CD4-positive, alpha-beta T cell treated with Interleukin-15 for 1 hour (primary cell): ENCODE data around the gene NTN1.

Experiments
- DNase-seq: peaks from one replicate; pipeline ENCODE4 v3.0.0-alpha.2; 2020

NTN1 gene

GRCh38 chr17:9169116-9169515, 147.8 kb downstream of the NTN1 start:
- DNase-seq = no peak

DNA sequence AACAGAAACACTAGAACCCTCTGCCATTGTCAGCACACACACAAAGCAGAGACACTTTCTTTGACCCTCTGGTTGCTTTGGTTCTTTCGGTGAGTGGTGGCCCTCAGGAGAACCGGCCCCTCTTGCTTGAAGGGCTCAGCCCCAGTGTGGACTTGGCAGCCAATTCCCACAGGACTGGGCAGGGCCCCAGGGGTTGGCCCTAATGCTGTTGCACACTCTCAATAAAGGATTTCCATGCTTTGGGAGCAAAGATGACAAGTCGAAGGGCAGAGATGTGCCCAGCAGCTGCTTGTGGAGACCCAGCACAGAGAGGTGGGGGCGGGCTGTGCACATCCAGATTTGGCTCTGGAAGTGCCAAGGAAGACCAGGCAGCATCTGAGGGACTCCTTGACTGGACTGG, 149.0 kb downstream of the NTN1 start:
- no peak for DNase-seq

GRCh38 chr17:9170853-9171252, 149.5 kb downstream of the NTN1 start:
- no peak for DNase-seq

GRCh38 chr17:9173386-9173983, 152.2 kb downstream of the NTN1 start:
- DNase-seq = no peak

DNA sequence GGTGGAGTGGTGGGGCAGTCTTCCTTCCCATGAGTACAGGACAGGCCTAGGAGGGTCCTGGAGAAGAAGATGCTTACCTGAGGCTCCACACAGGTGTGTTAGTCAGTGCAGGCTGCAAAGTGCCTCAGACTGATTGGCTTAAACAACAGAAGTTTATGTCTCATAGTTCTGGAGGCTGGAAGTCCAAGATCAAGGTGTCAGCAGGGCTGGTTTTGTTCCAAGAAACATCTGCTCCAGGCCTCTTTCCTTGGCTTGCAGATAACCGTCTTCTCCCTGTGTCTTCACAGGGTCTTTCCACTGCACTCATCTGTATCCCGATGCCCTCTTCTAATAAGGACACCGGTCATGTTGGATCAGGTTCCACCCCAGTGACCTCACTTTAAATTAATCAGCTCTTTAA, 153.0 kb downstream of the NTN1 start:
- DNase-seq = no peak

GRCh38 chr17:9174779-9175574, 153.7 kb downstream of the NTN1 start:
- no peak for DNase-seq

GRCh38 chr17:9175700-9176467, 154.6 kb downstream of the NTN1 start:
- DNase-seq = no peak

- DNase-seq = no peak
These were observed 155.9 kb downstream of the NTN1 start for GRCh38 chr17:9177212-9177611.

GRCh38 chr17:9178319-9178718, 157.0 kb downstream of the NTN1 start:
- DNase-seq = no peak

GRCh38 chr17:9179602-9180001, 158.3 kb downstream of the NTN1 start:
- DNase-seq = no peak

GRCh38 chr17:9181640-9182039, 160.3 kb downstream of the NTN1 start:
- no peak for DNase-seq

- no peak for DNase-seq
These were observed 162.0 kb downstream of the NTN1 start for GRCh38 chr17:9183306-9183705.

DNA sequence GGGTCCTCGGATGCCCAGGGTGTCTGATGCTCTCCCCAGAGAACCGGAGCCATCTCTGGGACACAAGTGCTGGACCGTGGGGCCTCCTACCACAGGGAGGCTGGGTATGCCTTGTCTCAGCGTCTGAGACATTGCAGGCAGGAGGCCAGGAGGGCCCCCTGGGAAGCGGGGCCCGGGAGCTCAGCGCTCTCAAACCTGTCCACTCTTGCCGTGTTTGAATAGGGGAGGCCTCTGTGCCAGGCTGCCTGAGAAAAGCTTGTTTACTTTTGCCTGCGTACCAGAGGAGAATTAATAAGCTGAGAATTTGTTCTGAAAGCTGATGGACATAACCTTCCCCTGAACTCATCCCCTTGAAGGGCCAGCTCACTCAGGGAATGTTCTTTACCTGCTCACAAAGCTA, 163.8 kb downstream of the NTN1 start:
- no peak for DNase-seq

- no peak for DNase-seq
These were observed 164.5 kb downstream of the NTN1 start for GRCh38 chr17:9185688-9186284.

DNA sequence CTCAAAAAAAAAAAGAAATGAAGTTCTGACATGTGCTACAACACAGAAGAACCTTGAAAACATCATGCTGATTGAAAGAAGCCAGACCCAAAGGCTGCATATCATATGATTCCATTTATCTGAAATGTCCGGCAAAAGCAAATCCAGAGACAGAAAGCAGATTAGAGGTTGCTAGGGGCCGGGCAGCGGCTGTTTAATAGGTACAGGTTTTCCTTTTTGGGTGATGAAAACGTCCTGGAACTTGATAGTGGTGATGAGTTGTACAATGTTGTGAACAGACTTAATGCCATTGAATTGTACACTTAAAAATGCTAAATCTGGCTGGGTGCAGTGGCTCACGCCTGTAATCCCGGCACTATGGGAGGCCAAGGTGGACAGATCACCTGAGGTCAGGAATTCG, 166.5 kb downstream of the NTN1 start:
- DNase-seq = no peak

GRCh38 chr17:9188367-9188766, 167.1 kb downstream of the NTN1 start:
- DNase-seq = no peak

GRCh38 chr17:9189870-9190269, 168.6 kb downstream of the NTN1 start:
- DNase-seq = no peak

GRCh38 chr17:9192010-9192409, 170.7 kb downstream of the NTN1 start:
- DNase-seq = no peak

DNA sequence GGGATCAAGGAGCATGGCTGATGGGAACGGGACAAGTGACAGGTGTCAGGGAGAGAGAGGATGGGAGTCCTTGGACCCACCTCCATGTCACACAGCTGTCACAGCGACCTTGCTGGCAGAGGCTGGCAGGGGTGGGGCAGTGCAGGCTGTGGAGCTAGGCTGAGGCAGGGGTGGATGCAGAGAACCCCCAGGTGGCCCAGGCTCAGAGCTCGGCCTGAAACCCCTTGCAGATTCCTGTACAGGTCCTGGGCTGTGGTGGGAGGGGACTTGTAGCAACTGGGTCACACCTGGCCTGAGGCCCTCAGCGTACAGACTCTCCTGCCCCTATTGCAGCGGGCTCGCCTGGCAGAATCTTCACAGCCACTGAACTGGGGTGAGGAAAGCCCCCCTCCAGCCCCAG, 174.1 kb downstream of the NTN1 start:
- no peak for DNase-seq

- DNase-seq = no peak
These were observed 174.8 kb downstream of the NTN1 start for GRCh38 chr17:9195961-9196670.

- no peak for DNase-seq
These were observed 178.6 kb downstream of the NTN1 start for GRCh38 chr17:9199571-9200551.
